Caco-2 (cell line): ENCODE measurements around the gene ZRANB1. TPM values are rescaled to one million over a fixed set of nuclear protein-coding genes. Genes with fewer than 3 reads are reported as not detected.

ENCODE experiments used
- BruUV-seq: library from RNA; stranded (reverse); fragments of 400-500 nt; replicated peaks from 2 replicates; lab custom pipeline; 2021; lab: Mats Ljungman, UMichigan
- CTCF ChIA-PET: fragments of 300-600 bp; sonication (Branson Sonifier 250); formaldehyde crosslinking; loops from one replicate; lab custom pipeline; 2022; ENCODE audit warnings: antibody characterized with exemption; lab: Charles Lee
- POLR2A ChIA-PET: fragments of 300-600 bp; sonication (Branson Sonifier 250); formaldehyde crosslinking; loops from one replicate; lab custom pipeline; 2022; ENCODE audit warnings: antibody characterized with exemption; lab: Charles Lee
- DNase-seq, 2 experiments: peaks; one replicate each; pipeline versions ENCODE4 v3.0.0 to v3.0.0-alpha.2; 2020 to 2022
- H3K27me3 ChIP-seq: replicated peaks from 2 replicates; pipeline ENCODE4 v1.6.0; 2011; ENCODE audit warnings: low read length; ENCODE audit not compliant: control insufficient read depth, insufficient read depth
- H3K36me3 ChIP-seq: 2 replicates; pipeline ENCODE4 v1.5.1; 2011; ENCODE audit warnings: low read length; ENCODE audit not compliant: control insufficient read depth, insufficient read depth
- H3K4me1 ChIP-seq: fragments of 250-450 bp; sonication (Bioruptor Pico); 2 replicates; pipeline ENCODE4 v1.5.1; 2020; ENCODE audit warnings: mild to moderate bottlenecking
- H3K4me3 ChIP-seq: 2 replicates; pipeline ENCODE4 v1.5.1; 2011; ENCODE audit warnings: low read depth, mild to moderate bottlenecking, control low read depth, low read length
- H3K9me3 ChIP-seq: fragments of 250-450 bp; sonication (Bioruptor Pico); 2 replicates; pipeline ENCODE4 v1.5.1; 2020; ENCODE audit warnings: mild to moderate bottlenecking, moderate library complexity
- H3K27ac Mint-ChIP-seq: one replicate; pipeline ENCODE4 v1.8.0; 2022; ENCODE audit warnings: mixed read lengths; ENCODE audit not compliant: unreplicated experiment
- H3K27me3 Mint-ChIP-seq: one replicate; pipeline ENCODE4 v1.8.0; 2022; ENCODE audit warnings: mixed read lengths; ENCODE audit not compliant: insufficient read depth, unreplicated experiment
- H3K36me3 Mint-ChIP-seq: one replicate; pipeline ENCODE4 v1.8.0; 2022; ENCODE audit warnings: mild to moderate bottlenecking, mixed read lengths; ENCODE audit not compliant: insufficient read depth, unreplicated experiment
- H3K4me1 Mint-ChIP-seq: one replicate; pipeline ENCODE4 v1.8.0; 2022; ENCODE audit warnings: low read depth, mixed read lengths; ENCODE audit not compliant: unreplicated experiment
- H3K4me3 Mint-ChIP-seq: one replicate; pipeline ENCODE4 v1.8.0; 2022; ENCODE audit warnings: mild to moderate bottlenecking, moderate library complexity, mixed read lengths; ENCODE audit not compliant: unreplicated experiment
- H3K9me3 Mint-ChIP-seq: one replicate; pipeline ENCODE4 v1.8.0; 2022; ENCODE audit warnings: mixed read lengths; ENCODE audit not compliant: unreplicated experiment
- CTCF ChIP-seq, 2 experiments: fragments of 200-600 bp in 1 of 2; IDR thresholded peaks; 1 replicate in 1 of 2; 2 replicates in 1 of 2; pipeline versions ENCODE4 v1.5.1 to v1.8.0; 2011 to 2022; ENCODE audit warnings: antibody characterized with exemption in 1 of 2, control low read depth in 1 of 2, inconsistent platforms in 1 of 2, low read depth in 1 of 2, low read length in 1 of 2, mild to moderate bottlenecking in 1 of 2, moderate library complexity in 1 of 2; ENCODE audit not compliant: insufficient read depth in 1 of 2, severe bottlenecking in 1 of 2, unreplicated experiment in 1 of 2
- intact Hi-C: fragments of 100-400 bp; cut with micrococcal nuclease; formaldehyde crosslinking; loops from one replicate; pipeline ENCODE4 v1.10.0; 2022; ENCODE audit not compliant: unreplicated experiment
- total RNA-seq: library from RNA; stranded (reverse); gene quantifications from 2 replicates; pipeline ENCODE4 v1.2.3, GENCODE V29; 2022

The ZRANB1 gene
- total RNA-seq, 1 experiment from 2014 or later = 24.6 TPM

GRCh38 chr10:125010362-125010761 is 68.4 kb downstream of the ZRANB1 start:
- no peak for DNase-seq
- TF ChIP-seq CTCF (IDR thresholded peaks at IDR 0.05; ENCODE audit: insufficient read depth in 1 of 2, low read depth in 1 of 2, low read length in 1 of 2, severe bottlenecking in 1 of 2, unreplicated experiment in 1 of 2) = no peak
- no TSS peak for BruUV-seq
- H3K4me1 ChIP-seq = no peaks in the 10 kb centered on the region
- no peaks in the 10 kb centered on the region for H3K9me3 ChIP-seq
- ChIA-PET POLR2A (interaction anchor here (1.1 kb wide), 1 partner anchor 851 kb away, joined by 4 read pairs; no protein-coding TSS in a partner anchor), CTCF (no interaction called here)
- no peaks in the 10 kb centered on the region for H3K27me3 ChIP-seq
- Mint-ChIP-seq H3K27me3 (no peaks in the 10 kb centered on the region), H3K27ac (peak overlapping the region; percentile 12), H3K4me1 (no peaks in the 10 kb centered on the region), H3K36me3 (peaks cover 54% of the 10 kb centered on the region), H3K9me3 (no peaks in the 10 kb centered on the region), H3K4me3 (no peak overlapping the region)
- intact Hi-C loops = no loop called here
- 0 out of 2 replicates have a peak, but pooled peaks cover 1% of the 10 kb centered on the region for H3K36me3 ChIP-seq
- H3K4me3 ChIP-seq = no peak overlapping the region

GRCh38 chr10:125011171-125011925 is 69.4 kb downstream of the ZRANB1 start:
- Mint-ChIP-seq H3K36me3 (peaks cover 57% of the 10 kb centered on the region), H3K9me3 (no peaks in the 10 kb centered on the region), H3K4me3 (no peak overlapping the region), H3K4me1 (no peaks in the 10 kb centered on the region), H3K27me3 (no peaks in the 10 kb centered on the region), H3K27ac (peak overlapping the region; percentile 7)
- no peaks in the 10 kb centered on the region for H3K4me1 ChIP-seq
- 0 out of 2 replicates have a peak, but pooled peaks cover 1% of the 10 kb centered on the region for H3K36me3 ChIP-seq
- CTCF ChIA-PET = no interaction called here
- no TSS peak for BruUV-seq
- no peaks in the 10 kb centered on the region for H3K9me3 ChIP-seq
- DNase-seq = no peak
- H3K4me3 ChIP-seq = no peak overlapping the region
- H3K27me3 ChIP-seq = no peaks in the 10 kb centered on the region
- TF ChIP-seq CTCF (IDR thresholded peaks at IDR 0.05; ENCODE audit: insufficient read depth in 1 of 2, low read depth in 1 of 2, low read length in 1 of 2, severe bottlenecking in 1 of 2, unreplicated experiment in 1 of 2) = no peak
- intact Hi-C loops = no loop called here
- POLR2A ChIA-PET = interaction anchor here (1.1 kb wide), 1 partner anchor 852 kb away, joined by 4 read pairs; no protein-coding TSS in a partner anchor

GRCh38 chr10:125011926-125012705 is 70.2 kb downstream of the ZRANB1 start:
- no TSS peak for BruUV-seq
- peaks cover 3% of the 10 kb centered on the region; the same call in 1 of the 2 replicates for H3K36me3 ChIP-seq
- peaks cover 49% of the 10 kb centered on the region for H3K36me3 Mint-ChIP-seq
- no peaks in the 10 kb centered on the region for H3K4me1 ChIP-seq
- no peak overlapping the region for H3K4me3 Mint-ChIP-seq
- no peak overlapping the region for H3K4me3 ChIP-seq
- H3K9me3 ChIP-seq = no peaks in the 10 kb centered on the region
- H3K9me3 Mint-ChIP-seq = no peaks in the 10 kb centered on the region
- intact Hi-C loops = no loop called here
- H3K27me3 Mint-ChIP-seq = no peaks in the 10 kb centered on the region
- no peaks in the 10 kb centered on the region for H3K4me1 Mint-ChIP-seq
- no peak for TF ChIP-seq CTCF (IDR thresholded peaks at IDR 0.05; ENCODE audit: insufficient read depth in 1 of 2, low read depth in 1 of 2, low read length in 1 of 2, severe bottlenecking in 1 of 2, unreplicated experiment in 1 of 2)
- ChIA-PET CTCF (no interaction called here), POLR2A (no interaction called here)
- H3K27me3 ChIP-seq = no peaks in the 10 kb centered on the region
- DNase-seq = no peak
- peak overlapping the region; percentile 7 for H3K27ac Mint-ChIP-seq
